ENCODE results near the gene SLC7A7.

Gene SLC7A7

DNA sequence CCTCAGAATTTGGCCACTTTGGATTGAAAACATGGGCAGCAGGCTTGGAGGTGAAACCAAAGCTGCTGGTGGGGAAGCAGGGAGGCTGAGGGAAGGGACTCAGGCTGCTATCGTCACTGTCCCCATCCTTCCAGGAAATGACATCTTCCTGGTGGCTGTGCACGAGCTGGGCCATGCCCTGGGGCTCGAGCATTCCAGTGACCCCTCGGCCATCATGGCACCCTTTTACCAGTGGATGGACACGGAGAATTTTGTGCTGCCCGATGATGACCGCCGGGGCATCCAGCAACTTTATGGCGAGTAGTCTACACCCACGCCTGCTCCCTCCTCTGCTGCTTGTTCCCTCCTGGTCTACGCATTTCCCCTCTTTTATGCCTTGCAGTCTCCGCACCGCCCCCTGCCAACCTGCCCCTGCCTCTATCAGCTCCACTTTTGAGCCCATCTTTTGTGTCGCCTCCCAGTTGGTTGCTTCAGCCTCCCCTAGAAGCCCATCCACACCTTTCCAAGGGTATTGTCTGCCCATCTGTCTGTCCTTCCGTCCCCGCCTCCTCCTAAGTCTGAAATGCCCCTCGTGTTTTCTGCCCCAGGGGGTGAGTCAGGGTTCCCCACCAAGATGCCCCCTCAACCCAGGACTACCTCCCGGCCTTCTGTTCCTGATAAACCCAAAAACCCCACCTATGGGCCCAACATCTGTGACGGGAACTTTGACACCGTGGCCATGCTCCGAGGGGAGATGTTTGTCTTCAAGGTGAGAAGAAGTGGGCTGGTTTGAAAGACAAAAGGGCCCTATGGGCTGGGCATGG lies 28.1 kb upstream of the SLC7A7 start:
- in situ Hi-C loops (cut with MboI; ENCODE audit: low sequenced_read_pairs, unreplicated experiment), result no loop called here
- no peak for DNase-seq (ENCODE audit: low spot score)
- TF ChIP-seq, protein P1, sequence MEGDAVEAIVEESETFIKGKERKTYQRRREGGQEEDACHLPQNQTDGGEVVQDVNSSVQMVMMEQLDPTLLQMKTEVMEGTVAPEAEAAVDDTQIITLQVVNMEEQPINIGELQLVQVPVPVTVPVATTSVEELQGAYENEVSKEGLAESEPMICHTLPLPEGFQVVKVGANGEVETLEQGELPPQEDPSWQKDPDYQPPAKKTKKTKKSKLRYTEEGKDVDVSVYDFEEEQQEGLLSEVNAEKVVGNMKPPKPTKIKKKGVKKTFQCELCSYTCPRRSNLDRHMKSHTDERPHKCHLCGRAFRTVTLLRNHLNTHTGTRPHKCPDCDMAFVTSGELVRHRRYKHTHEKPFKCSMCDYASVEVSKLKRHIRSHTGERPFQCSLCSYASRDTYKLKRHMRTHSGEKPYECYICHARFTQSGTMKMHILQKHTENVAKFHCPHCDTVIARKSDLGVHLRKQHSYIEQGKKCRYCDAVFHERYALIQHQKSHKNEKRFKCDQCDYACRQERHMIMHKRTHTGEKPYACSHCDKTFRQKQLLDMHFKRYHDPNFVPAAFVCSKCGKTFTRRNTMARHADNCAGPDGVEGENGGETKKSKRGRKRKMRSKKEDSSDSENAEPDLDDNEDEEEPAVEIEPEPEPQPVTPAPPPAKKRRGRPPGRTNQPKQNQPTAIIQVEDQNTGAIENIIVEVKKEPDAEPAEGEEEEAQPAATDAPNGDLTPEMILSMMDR (IDR thresholded peaks at IDR 0.05; ENCODE audit: borderline replicate concordance, control extremely low read depth, extremely low read depth, insufficient read depth, missing control alignments), result no peak

DNA sequence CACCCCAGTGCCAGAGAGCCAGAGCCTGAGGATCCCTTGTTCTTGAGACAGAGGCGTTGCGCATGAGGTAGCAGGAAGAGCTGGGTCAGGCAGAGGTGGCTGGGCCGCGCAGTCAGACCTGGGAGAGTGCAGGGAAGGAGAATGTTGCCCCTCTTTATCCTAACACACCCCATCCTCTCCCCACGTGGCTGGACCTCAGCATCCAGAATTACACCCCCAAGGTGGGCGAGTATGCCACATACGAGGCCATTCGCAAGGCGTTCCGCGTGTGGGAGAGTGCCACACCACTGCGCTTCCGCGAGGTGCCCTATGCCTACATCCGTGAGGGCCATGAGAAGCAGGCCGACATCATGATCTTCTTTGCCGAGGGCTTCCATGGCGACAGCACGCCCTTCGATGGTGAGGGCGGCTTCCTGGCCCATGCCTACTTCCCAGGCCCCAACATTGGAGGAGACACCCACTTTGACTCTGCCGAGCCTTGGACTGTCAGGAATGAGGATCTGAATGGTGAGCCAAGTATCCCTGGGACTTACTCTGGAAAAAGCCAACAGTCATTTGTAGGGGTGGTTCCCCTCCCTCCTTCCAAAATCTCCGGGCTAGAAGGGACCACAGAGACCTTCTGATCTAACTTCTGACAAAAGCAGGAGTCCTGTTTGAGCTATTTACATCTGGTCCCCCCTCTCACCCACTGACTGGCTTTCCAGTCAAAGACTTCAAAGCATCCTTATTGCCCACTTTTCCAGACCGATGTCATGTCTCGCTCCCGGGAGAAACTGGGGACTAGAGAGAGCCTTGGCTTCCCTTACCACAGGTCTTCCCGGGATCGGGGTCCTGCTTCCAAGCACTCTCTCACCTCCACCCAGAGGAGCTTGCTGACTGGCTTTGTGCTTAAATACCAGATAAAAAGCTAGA lies 27.2 kb upstream of the SLC7A7 start:
- no peak for DNase-seq (ENCODE audit: low spot score)
- in situ Hi-C loops (cut with MboI; ENCODE audit: low sequenced_read_pairs, unreplicated experiment), result no loop called here
- TF ChIP-seq, protein P1 (IDR thresholded peaks at IDR 0.05; ENCODE audit: borderline replicate concordance, control extremely low read depth, extremely low read depth, insufficient read depth, missing control alignments), result no peak

DNA sequence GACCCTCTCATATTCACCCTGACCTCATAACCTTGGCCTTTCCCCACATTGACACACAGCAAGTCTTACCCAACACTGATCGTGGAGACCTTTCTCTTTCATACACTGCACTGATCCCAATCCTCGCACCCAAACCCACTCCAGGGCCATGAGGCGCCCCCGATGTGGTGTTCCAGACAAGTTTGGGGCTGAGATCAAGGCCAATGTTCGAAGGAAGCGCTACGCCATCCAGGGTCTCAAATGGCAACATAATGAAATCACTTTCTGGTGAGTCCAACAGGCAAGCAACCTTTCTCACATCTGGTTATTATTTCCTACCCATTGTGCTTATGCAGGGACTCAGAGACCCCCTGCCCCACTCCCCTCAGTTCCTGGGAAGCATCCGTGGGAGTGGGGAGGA lies 26.5 kb upstream of the SLC7A7 start:
- TF ChIP-seq, protein P1 (IDR thresholded peaks at IDR 0.05; ENCODE audit: borderline replicate concordance, control extremely low read depth, extremely low read depth, insufficient read depth, missing control alignments), result no peak
- in situ Hi-C loops (cut with MboI; ENCODE audit: low sequenced_read_pairs, unreplicated experiment), result no loop called here
- DNase-seq (ENCODE audit: low spot score), result no peak

DNA sequence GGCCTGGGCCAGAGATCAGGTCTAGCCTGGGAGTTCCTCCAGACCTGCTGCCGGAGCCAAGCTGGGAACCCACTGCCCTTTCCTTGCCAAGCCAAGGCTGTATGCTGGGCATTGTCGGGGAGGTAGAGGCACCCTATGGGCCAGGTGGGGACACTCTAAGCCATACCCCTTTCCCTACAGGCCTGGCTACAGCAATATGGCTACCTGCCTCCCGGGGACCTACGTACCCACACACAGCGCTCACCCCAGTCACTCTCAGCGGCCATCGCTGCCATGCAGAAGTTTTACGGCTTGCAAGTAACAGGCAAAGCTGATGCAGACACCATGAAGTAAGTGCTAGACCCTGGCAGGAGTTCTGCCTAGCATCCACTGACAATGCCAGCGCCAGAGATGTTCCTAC lies 26.1 kb upstream of the SLC7A7 start:
- TF ChIP-seq, protein P1 (IDR thresholded peaks at IDR 0.05; ENCODE audit: borderline replicate concordance, control extremely low read depth, extremely low read depth, insufficient read depth, missing control alignments), result no peak
- DNase-seq (ENCODE audit: low spot score), result no peak
- in situ Hi-C loops (cut with MboI; ENCODE audit: low sequenced_read_pairs, unreplicated experiment), result no loop called here

DNA sequence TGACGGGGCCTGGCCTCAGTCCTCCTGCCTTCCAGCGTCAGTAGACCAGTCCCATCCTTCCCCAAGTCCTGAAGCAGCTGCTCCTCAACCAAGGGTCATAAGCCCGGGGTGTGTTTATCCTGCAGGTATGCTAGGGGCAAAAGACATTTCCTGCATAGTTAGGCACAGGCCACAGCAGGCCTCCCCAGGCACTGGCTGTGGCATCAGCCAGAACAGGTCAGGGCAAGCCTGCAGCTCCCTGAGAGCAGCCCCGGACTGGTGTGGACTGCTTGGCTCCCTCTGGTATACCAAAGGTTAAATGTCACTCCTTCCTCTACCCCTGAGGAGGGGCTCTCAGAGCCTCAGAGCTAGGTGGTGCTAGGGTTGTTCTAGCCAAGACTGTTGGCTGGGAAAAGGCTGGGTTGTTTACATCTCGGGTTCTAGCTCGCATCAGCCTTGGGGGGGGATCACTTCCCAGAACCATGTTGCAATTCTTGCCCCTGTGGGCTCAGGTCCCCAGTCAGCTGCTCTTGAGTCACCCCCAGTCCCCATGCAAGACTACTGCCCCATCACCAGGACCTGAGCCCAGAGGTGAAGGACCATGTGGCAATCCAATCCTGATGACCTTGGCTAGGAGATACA lies 24.0 kb upstream of the SLC7A7 start:
- DNase-seq (ENCODE audit: low spot score), result peak; percentile 18
- in situ Hi-C loops (cut with MboI; ENCODE audit: low sequenced_read_pairs, unreplicated experiment), result no loop called here
- TF ChIP-seq, protein P1 (IDR thresholded peaks at IDR 0.05; ENCODE audit: borderline replicate concordance, control extremely low read depth, extremely low read depth, insufficient read depth, missing control alignments), result no peak

DNA sequence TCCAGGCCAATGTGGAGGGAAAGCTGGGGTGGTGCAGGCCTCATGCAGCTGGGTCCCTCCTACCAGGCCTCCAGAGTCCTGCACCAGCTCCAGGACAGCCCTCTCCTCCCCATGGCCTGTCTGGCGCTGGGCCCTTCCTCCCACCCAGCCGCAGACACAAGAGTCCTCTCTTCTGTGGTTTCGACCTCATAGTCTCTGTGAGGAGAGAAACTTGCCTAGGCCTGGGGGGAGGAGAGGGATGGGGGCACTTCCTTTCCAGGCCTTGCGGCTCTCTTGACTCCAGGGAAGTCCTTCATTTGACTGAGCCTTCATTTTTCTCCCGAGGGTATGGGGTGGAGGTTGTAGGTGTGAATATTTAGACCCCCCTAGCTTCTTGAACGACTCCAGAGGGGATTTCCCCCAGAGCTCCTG lies 23.4 kb upstream of the SLC7A7 start:
- in situ Hi-C loops (cut with MboI; ENCODE audit: low sequenced_read_pairs, unreplicated experiment), result no loop called here
- DNase-seq (ENCODE audit: low spot score), result no peak
- TF ChIP-seq, protein P1 (IDR thresholded peaks at IDR 0.05; ENCODE audit: borderline replicate concordance, control extremely low read depth, extremely low read depth, insufficient read depth, missing control alignments), result no peak

Data from GM13976 (cell line).